Measurements from ENCODE around the gene WBP2NL.
A peak's percentile ranks its signal among the peaks of the same experiment; 100 is the strongest.

The WBP2NL gene

DNA sequence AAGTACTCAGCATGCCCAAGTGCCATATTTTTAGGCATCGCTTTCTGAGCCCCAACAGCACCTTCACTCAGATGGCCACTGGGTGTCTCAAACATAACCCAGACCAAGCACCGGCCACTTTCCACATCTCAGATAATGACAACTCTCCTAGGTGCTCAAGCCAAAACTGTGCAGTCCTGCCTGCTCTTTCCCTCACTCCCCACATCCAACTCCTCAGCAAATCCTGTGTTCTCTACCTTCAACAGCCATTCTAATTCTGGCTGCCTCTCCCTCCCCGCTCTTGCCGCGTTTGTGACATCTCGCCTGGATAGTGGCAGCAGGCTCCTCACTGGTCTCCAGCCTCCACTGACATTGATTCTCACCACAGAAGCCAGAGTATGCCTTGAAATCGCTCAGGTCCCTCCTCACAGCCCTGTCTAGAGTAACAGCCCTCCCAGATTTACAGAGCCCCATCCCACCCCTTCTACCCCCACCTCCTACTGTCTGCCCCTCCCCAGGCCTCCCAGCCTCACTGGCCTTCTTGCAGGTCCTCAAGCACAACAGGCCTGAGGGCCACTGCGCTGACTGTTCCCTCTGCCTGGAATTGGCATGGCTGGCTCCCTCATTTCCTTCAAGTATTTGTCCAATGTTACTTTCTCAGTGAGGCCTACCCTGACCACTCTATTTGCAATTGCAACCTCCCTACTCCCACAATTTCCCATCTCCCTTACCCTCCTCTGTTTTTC lies 74.2 kb downstream of the WBP2NL start:
- peak; percentile 62 for DNase-seq (ENCODE audit: low spot score)

DNA sequence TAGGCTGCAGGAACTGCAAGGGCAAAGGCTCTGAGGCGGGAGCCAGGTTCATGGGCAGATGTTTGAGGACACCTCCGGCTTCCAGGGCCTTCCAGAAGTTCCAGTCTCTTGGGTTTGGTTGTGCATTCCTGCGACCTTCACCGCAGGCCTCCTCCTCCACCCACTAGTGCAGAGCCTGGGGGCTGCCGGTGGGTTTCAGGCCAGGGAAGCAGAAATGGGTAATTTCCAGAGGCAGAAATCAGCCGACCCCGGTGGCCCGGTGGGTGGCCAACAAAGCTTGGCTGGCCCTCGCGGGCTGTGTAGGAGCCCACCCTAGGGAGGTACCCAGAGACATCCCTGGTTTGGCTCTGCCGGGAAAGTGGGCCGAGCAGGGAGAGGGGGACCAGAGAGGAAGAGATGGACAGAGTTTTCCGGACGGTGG lies 75.0 kb downstream of the WBP2NL start:
- DNase-seq (ENCODE audit: low spot score): no peak

GRCh38 chr22:42074132-42074811 lies 75.7 kb downstream of the WBP2NL start, which contains the start of gene PHETA2:
Gene PHETA2, plus strand, starts transcription at chr22:42074248. Its CDS starts 3,046 bp downstream, at chr22:42077294.
- peak; percentile 58 for DNase-seq (ENCODE audit: low spot score)

DNA sequence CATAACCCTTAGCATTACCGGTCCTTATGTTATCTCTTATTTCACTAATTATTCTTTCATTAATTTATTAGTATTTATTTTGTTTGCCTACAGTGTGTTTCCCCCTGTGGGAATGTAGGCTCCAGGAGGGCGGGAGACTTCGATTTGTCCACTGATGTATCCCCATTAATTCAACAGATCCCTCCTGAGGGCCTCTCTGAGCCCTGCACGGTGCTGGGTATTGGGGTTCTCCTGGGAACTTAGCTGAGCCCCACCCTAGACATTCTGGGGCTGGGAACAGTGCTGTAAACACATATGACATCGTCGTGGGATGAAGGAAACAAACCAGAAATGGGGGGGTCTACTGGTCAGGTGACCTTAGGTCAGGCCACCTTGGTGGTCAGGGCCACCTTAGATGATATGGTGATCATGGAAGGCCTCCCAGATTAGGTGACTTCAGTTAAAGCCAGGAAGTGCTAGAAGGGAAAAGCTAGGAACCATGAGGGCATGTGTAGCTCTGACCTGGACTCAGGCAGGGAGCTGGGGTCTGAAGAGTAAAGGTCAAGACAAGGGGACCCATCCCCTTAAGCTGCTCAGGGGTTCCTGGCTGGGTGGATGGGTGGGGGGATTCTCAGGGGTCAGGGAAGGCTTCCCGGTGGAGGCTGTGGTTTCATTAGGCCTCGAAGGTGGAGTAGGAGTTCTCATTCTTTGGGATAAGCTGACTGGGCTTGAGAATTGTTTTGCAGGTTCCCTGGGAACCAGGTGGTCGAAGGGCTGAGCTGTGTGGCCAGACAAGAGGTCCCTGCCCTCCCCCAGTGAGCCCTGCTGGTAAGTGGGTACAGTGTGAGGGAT lies 76.5 kb downstream of the WBP2NL start:
- DNase-seq (ENCODE audit: low spot score): no peak

DNA sequence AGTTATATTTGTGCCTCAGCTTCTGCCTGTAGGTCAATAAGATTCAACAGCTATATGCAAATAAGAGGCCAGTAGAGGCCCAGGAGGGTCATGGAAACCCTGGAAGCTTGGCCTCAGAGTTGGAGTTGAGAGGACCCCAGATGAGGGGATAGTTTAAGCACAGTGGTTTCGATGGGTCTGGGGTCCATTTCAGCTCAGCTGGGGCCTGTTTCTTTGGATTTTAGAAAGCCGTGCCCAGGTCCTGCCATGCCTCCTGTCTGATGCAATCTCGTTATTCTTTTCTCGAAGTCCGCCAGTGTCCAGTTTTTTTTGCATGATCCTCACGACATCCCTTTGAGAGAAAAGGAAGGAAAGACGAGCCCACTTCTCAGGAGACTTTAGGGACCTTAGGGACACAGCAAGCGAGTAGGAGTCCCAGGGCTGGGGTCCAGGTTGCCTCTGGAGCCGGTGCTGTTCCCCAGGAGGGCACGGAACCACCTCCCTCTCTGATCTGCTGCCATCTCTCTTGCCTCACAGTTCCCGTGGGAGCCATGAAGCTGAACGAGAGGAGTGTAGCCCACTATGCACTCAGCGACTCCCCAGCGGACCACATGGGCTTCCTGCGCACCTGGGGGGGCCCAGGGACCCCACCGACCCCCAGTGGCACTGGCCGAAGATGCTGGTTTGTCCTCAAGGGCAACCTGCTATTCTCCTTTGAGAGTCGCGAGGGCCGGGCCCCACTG lies 78.3 kb downstream of the WBP2NL start:
- no peak for DNase-seq (ENCODE audit: low spot score)

- DNase-seq (ENCODE audit: low spot score): no peak
Measured at GRCh38 chr22:42077486-42078125, 79.0 kb downstream of the WBP2NL start.

Data from RKO (cell line).